Measurements from ENCODE around the gene PLAC1.

Gene PLAC1

GRCh38 chrX:134669378-134670098, 11.3 kb upstream of the PLAC1 start:
- DNase-seq, result no peak

DNA sequence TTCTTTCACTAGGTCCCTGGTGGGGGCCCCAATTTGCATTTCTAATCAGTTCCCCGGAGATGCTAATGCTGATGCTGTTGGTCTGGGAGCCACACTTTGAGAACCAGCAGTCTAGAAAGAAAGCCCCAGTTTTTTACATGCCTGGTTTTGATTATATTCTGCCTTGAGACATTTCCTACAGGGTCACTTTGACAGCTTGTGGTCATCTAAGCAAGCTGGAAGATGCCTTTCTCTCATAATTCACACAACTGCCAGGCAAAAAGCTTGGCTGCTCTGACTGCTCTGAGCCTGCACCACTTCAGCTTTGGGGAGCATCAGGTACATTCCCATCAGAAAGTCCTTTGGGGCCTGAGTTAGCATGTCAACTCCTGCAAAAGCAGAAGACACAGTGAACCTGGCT, 5.9 kb upstream of the PLAC1 start:
- no peak for DNase-seq

- DNase-seq, result no peak
Observed at GRCh38 chrX:134661295-134661694, 3.0 kb upstream of the PLAC1 start.

DNA sequence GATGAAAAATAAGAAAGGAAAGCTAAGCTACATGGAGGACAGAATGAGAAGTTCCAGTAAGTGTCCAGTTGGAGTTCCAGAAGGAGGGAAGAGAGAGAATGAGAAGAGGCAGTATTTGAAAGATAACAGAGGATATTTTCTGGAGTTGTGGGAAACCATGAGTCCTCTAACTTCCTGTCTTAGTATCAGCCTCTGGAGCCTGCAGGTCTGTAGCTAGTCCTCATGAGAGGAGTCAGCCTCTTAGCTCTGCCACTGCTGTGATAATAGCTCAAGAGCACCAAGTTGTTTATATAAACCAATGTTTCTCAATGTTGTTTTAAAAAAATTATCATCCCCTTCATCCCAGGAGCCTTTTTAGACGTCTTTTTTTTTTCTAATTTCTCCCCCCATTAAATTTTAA, 2.4 kb upstream of the PLAC1 start:
- no peak for DNase-seq

GRCh38 chrX:134659761-134660160, 1.5 kb upstream of the PLAC1 start:
- DNase-seq, result no peak

- DNase-seq, result no peak
Observed at GRCh38 chrX:134658760-134659023, 421 bp upstream of the PLAC1 start.

DNA sequence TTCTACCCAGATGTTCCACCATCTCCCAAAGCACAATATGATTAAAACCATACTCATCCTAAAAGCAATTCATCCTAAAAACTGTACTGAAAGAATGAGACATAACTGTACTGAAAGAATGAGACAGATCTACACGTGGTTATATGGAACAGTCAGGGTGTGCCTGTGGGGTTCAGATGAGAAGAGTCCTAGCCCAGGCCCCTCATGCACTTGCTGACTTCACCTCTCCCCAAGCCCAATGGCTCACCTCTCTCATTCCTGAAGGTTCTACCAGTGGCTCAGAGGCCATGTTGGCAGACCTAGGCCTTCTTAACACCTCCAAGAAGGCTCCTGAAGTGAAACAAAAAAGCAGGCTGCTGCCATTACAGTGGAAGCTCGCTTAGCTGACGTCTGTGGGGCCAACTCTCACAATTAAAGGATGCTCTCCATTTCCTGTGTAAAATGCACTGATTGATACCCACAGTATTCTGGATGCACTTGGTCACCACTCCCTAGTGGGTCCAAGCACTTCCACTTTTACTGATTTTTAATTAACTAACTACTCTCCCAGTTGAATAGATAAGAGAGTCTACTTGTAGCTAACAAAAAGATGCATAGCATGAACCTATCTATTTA, 3.8 kb downstream of the PLAC1 start:
- DNase-seq, result no peak

GRCh38 chrX:134653835-134654234, 4.4 kb downstream of the PLAC1 start:
- DNase-seq, result no peak

GRCh38 chrX:134650701-134651100, 7.6 kb downstream of the PLAC1 start:
- DNase-seq, result no peak

DNA sequence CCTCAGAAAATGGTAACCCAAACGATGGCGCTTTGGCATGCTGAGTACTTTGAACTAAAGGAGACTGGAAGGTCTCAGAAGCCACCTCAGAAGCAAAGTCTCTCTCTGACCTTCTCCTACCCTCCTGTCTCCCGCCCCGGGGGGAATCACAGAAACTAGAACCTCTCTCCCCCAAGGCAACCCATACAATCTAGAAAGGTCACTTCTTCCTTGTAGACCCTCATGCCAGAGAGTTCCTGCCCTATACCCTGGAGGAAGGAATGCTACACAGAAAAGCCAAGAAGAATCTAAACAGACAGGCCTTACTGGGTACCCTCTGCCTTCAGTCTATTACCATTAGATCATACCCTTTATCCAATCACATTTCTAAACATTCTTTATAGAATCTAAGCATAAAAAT, 8.5 kb downstream of the PLAC1 start:
- no peak for DNase-seq

DNA sequence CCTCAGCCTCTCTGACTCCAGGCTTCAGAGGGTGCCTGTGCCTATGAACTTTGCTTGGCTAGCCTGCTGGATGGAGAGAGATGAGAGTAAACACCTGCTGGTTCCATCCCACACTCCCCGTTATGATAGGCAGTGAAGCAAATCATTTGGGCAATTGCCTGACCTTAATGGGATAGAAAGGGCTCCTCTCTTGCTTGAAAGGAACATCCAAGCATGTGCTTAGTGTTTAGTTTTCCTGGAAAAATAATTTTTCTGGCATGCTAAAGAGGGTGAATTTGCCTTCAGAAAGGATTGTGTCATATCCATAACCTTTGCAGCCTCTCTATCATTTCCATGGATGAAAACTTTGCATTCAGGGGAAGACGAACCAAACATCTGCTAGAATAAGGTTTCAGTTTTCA, 10.8 kb downstream of the PLAC1 start:
- DNase-seq, result no peak

DNA sequence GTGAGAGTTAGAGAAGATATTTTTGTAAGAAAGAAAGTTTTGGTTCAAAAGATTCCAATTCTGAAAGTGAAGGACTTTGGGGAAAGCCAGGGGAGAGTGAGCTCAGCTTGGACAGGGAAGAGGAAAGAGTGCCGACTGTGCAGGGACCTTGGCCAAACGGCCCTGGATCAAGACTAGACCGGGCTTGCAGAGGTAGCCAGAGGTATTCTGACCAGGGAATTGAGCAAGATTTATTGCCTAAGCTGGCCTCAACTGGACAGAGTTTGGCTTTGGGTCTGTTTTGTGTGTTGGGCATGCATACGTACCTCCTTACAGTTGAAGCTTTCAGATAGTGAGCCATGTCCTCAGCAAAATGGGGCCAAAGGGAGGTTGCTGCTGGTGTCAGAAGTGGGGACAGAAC, 11.6 kb downstream of the PLAC1 start:
- no peak for DNase-seq

- DNase-seq, result no peak
Observed at GRCh38 chrX:134645936-134646543, 12.2 kb downstream of the PLAC1 start.

DNA sequence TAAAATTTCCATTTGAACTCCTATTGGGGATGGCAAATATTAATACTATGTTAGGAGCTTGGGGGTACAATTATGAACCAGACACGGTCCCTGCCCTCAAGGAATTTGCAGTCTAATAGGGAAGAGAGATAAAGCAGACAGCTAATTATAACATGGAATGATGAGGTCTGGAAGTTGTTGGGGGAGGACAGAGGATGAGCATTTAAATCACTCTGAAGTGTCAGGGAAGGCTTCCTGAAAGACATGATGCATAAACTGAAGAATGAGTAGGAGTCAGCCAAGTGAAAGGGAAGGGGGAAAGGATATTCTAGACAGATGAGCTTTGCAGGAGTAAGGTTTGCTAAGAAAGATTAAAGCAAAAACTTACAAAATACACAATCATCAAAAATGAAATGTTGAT, 15.9 kb downstream of the PLAC1 start:
- no peak for DNase-seq

- DNase-seq, result no peak
Observed at GRCh38 chrX:134641346-134641745, 16.9 kb downstream of the PLAC1 start.

GRCh38 chrX:134640914-134641313, 17.4 kb downstream of the PLAC1 start:
- no peak for DNase-seq

DNA sequence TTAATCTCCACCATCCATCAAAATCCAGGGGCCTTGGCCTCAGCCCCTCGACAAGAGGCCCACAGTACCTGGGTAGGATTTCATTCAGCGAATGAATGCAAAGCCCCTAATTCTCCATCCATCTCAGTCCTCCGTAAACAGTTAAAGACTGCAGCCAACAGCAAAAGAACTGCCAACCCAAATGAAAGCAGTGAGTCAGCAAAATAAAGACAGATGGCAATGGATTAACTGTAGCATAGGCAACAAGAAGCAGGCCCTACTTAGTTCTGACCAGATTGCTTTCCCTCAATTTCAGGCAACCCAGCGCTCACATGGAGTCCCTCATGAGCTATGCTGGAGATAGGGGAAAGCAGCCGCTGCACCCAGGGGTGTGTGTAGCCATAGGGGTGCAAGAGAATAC, 21.4 kb downstream of the PLAC1 start:
- no peak for DNase-seq

- DNase-seq, result no peak
Observed at GRCh38 chrX:134634691-134635090, 23.6 kb downstream of the PLAC1 start.

DNA sequence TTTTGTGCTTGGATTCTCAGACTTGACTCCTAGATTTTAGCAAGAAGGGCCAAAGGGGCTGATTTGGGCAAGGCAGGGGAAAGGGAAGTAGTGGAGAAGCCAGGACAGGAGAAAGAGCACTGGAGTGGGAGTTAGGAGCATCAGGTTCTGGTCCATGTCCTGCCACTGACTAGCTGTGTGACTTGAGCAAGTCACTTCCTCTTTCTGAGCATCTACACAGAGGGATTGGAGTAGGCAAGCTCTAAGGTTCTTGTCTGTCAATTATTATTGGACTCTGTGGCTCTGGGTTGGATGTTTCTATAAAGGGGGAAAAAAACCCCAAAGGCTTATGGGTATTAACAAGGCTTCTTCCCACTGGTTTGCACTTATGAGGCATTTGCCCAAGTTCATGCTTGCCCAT, 24.4 kb downstream of the PLAC1 start:
- no peak for DNase-seq

- no peak for DNase-seq
Observed at GRCh38 chrX:134633394-134633793, 24.9 kb downstream of the PLAC1 start.

- no peak for DNase-seq
Observed at GRCh38 chrX:134632355-134632754, 25.9 kb downstream of the PLAC1 start.

DNA sequence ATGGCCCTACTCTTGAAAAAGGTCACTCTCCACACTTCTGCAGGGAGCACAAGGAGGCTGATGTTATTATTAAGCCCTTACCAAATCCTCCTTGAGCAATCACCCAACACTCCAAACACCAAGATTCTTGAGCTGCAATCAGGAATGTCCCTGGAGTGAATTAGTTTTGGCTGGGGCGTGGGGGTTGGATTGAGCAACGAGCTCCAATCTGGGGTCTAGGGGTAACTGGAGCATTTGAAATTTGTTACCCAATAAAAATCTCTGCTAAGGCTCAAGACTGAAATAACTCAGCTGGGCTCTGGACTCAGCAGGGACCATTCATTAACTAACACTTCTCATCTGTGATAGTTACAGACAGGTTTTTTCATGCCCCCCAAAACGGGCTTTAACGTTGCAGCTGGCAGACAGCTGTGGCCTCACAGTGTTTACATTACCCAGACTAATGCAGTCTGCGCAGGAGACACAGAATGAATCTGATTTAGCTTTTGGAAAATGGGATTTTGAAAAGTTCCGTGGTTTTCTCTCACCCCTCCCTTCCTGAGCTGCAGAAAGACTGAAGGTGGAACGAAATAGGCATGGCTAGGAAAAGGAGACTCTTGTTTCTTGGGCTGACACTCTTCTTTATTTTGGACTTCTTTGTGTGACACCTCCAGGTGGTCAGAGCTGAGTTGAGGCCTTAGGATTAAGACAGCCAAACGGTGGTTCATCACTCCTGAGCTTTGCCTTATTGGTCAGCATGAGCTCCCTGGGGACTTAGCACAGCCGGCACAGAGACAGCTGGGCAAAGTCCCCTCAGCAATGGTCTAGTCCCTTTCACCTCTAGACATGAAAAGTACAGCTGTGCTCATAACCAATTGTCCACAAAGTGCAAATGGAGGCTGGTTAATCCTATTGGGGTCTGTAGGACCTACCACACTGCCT, 26.6 kb downstream of the PLAC1 start:
- peak in 1 of 2 experiments; percentile 1 for DNase-seq

- no peak for DNase-seq
Observed at GRCh38 chrX:134628663-134629062, 29.6 kb downstream of the PLAC1 start.

GRCh38 chrX:134626434-134626833, 31.8 kb downstream of the PLAC1 start:
- DNase-seq, result no peak

Measured in NCI-H526 (cell line).